Gastrocnemius medialis (tissue), 4 donors: ENCODE data around the gene MACROD2. TPM values are rescaled to one million over a fixed set of nuclear protein-coding genes. Genes with fewer than 3 reads are reported as not detected.

Experiments used
- ATAC-seq, 2 donors: fragments of 150-250 bp; one replicate each; pipeline ENCODE4 v1.9.1; 2016
- DNase-seq, 2 donors: peaks; one replicate each; pipeline ENCODE4 v3.0.0-alpha.2; 2019
- H3K27ac ChIP-seq, 4 donors: fragments of 200-600 bp; sonication (generic); 1 replicate in 1 of 4; 2 replicates in 3 of 4; pipeline ENCODE4 v1.5.1; 2016 to 2018; ENCODE audit warnings: mild to moderate bottlenecking in 2 of 4, moderate library complexity in 1 of 4
- H3K27me3 ChIP-seq, 3 donors: fragments of 200-600 bp; sonication (generic) in 2 of 3; 1 replicate in 1 of 3; 2 replicates in 2 of 3; pipeline versions ENCODE4 v1.5.1 to v1.6.0; 2016 to 2019; ENCODE audit warnings: mild to moderate bottlenecking in 1 of 3, moderate library complexity in 1 of 3
- H3K36me3 ChIP-seq, 2 donors: fragments of 200-600 bp; sonication (generic) in 1 of 2; one replicate each; pipeline ENCODE4 v1.5.1; 2017 to 2018
- H3K4me1 ChIP-seq, 2 donors: fragments of 200-600 bp; sonication (generic) in 1 of 2; one replicate each; pipeline ENCODE4 v1.5.1; 2016 to 2017; ENCODE audit warnings: mild to moderate bottlenecking in 2 of 2
- H3K4me3 ChIP-seq, 4 donors: fragments of 200-600 bp; sonication (generic) in 3 of 4; 1 replicate in 1 of 4; 2 replicates in 3 of 4; pipeline ENCODE4 v1.5.1; 2016 to 2019; ENCODE audit warnings: mild to moderate bottlenecking in 2 of 4
- H3K9me3 ChIP-seq, 3 donors: fragments of 200-600 bp; sonication (generic) in 2 of 3; 1 replicate in 1 of 3; 2 replicates in 2 of 3; pipeline ENCODE4 v1.5.1; 2016 to 2019
- POLR2A ChIP-seq, 2 donors: fragments of 450-650 bp; IDR thresholded peaks; one replicate each; pipeline ENCODE4 v1.6.1; 2017; ENCODE audit warnings: antibody characterized with exemption in 2 of 2, mild to moderate bottlenecking in 2 of 2, moderate library complexity in 2 of 2
- in situ Hi-C, 4 donors: fragments of 200-750 bp; cut with MboI; loops; one replicate each; pipeline versions ENCODE4 v1.15.0 to v1.8.0; 2017; ENCODE audit warnings: low sequenced_read_pairs in 4 of 4
- intact Hi-C: fragments of 100-400 bp; cut with DNase I; formaldehyde crosslinking; loops from one replicate; pipeline ENCODE4 v1.15.1; 2023; ENCODE audit warnings: low total_unique reads
- total RNA-seq, 4 donors: library from RNA; depleted of rRNA; stranded (reverse); fragments of >200 nt; gene quantifications; one replicate each; pipeline versions ENCODE4 v1.1.0 to v1.2.3, GENCODE V29; 2016
- TF ChIP-seq, protein P1 (sequence below), 5 experiments: fragments of 450-650 bp in 3 of 5; fragments of 200-600 bp in 2 of 5; sonication (generic) in 2 of 5; IDR thresholded peaks in 4 of 5; conservative IDR thresholded peaks in 1 of 5; 1 replicate in 4 of 5; 2 replicates in 1 of 5; pipeline ENCODE4 v1.5.1; 2016 to 2019; ENCODE audit warnings: antibody characterized with exemption in 5 of 5, mild to moderate bottlenecking in 3 of 5, moderate library complexity in 3 of 5

MACROD2 gene
- total RNA-seq, 4 donors from 2014 or later, result 1.8 to 10.2 (median 3.6) TPM

DNA sequence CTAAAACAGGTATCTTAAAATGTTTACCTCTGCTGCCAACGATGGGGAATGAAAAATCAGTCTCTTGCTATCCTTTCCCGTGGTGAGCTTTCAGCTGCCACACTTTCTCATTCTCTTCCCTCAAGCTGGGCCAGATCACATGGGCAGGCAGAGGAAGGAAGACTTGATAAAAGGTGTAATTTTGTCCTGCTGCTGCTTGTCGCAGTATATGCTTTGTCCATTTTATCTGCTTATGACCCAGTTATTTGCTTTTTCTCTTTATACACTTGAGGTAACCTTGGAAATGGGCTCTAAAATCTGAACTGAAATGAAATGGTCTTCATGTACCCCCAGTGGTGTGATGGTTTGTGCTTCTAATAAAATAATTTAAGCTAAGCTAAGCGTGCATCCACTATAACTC, 1038.0 kb downstream of the MACROD2 start:
- no peak for TF ChIP-seq POLR2A (IDR thresholded peaks at IDR 0.05)
- TF ChIP-seq, protein P1, sequence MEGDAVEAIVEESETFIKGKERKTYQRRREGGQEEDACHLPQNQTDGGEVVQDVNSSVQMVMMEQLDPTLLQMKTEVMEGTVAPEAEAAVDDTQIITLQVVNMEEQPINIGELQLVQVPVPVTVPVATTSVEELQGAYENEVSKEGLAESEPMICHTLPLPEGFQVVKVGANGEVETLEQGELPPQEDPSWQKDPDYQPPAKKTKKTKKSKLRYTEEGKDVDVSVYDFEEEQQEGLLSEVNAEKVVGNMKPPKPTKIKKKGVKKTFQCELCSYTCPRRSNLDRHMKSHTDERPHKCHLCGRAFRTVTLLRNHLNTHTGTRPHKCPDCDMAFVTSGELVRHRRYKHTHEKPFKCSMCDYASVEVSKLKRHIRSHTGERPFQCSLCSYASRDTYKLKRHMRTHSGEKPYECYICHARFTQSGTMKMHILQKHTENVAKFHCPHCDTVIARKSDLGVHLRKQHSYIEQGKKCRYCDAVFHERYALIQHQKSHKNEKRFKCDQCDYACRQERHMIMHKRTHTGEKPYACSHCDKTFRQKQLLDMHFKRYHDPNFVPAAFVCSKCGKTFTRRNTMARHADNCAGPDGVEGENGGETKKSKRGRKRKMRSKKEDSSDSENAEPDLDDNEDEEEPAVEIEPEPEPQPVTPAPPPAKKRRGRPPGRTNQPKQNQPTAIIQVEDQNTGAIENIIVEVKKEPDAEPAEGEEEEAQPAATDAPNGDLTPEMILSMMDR (IDR thresholded peaks at IDR 0.05 in 4 of 5, conservative IDR thresholded peaks at IDR 0.05 in 1 of 5), result no peak
- Histone ChIP-seq H3K4me3 (no peak overlapping the region), H3K4me1 (no peaks in the 10 kb centered on the region), H3K27me3 (no peaks in the 10 kb centered on the region), H3K36me3 (no peaks in the 10 kb centered on the region), H3K27ac (no peak overlapping the region), H3K9me3 (no peaks in the 10 kb centered on the region)
- intact Hi-C loops (no loop called here), in situ Hi-C loops (no loop called here)
- DNase-seq (no peak), ATAC-seq (no peak)

DNA sequence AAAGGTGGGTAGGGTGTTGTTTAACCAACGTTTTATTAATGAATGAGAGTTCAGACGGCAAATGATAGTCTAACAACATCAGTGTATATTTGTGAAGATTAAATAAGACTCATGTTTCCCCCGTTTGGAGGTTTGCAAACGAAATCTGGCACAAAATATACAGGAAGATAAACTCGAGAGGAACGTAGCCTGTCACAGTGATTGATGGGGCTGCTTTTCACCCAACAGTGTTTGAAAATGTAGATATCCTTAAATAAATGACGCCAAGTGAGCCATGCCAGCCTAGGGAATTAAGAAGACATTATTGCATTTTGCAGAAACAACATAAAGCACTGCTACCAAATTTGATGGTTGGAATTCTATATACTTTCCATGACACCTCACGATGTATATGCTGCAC, 1038.6 kb downstream of the MACROD2 start:
- TF ChIP-seq POLR2A (IDR thresholded peaks at IDR 0.05), result no peak
- TF ChIP-seq, protein P1 (IDR thresholded peaks at IDR 0.05 in 4 of 5, conservative IDR thresholded peaks at IDR 0.05 in 1 of 5), result no peak
- Histone ChIP-seq H3K4me3 (no peak overlapping the region), H3K4me1 (no peaks in the 10 kb centered on the region), H3K27me3 (no peaks in the 10 kb centered on the region), H3K27ac (no peak overlapping the region), H3K36me3 (no peaks in the 10 kb centered on the region), H3K9me3 (no peaks in the 10 kb centered on the region)
- intact Hi-C loops (no loop called here), in situ Hi-C loops (no loop called here)
- DNase-seq (no peak), ATAC-seq (no peak)

DNA sequence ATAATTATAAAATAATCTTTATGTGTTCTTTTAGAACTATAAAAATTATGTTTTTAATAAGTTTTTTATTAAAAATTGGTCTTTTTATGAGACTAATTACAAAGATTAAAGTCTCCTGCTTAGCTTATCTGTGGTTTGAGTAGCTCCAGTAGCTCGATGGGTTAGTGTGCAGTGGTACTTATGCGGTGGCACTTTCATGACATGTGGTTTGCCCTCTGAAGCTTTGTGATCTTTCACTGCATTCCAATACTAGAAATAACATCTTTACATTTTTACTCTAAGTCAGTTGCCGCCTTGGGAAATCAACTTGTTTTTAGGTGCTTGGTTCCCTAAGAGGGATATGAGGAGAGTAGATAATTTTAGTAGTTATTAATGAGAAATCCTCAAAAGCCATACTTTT, 1041.6 kb downstream of the MACROD2 start:
- Histone ChIP-seq H3K4me1 (no peaks in the 10 kb centered on the region), H3K27ac (no peak overlapping the region), H3K27me3 (no peaks in the 10 kb centered on the region), H3K4me3 (no peak overlapping the region), H3K36me3 (no peaks in the 10 kb centered on the region), H3K9me3 (no peaks in the 10 kb centered on the region)
- intact Hi-C loops (no loop called here), in situ Hi-C loops (no loop called here)
- TF ChIP-seq POLR2A (IDR thresholded peaks at IDR 0.05), result no peak
- TF ChIP-seq, protein P1 (IDR thresholded peaks at IDR 0.05 in 4 of 5, conservative IDR thresholded peaks at IDR 0.05 in 1 of 5), result no peak
- ATAC-seq, result no peak
- no peak for DNase-seq

DNA sequence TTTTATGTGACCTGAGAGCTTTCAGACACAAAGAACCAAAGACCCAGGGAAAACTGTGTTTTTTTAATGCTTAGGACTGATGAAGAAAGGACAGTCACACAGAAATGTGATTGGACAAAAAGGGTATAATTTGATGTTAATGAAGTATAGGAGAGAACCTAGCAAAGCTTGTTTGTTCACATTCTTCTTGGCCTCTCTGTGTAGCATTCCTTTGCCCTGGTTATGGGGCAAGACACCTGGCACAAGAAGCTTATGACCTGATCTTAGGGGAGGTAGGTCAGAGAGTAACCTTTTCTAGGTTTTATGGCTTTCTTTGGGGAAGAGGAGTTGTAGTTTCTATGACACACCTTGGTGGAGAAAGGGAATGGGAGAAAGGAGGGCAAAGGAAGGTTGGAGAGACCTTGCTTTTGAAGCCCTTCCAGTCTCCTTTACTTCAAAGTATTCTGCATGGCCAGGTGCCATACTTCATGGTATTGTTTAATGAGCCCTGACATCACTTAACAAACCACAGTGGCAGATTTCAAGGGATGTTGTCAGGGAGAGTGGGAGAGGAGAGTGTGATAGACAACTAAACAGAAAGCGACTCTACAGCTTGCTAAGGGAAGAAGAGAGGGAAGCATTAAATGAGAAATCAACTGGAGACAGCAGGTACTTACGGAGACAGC, 1043.9 kb downstream of the MACROD2 start:
- ATAC-seq, result no peak
- Histone ChIP-seq H3K4me1 (no peaks in the 10 kb centered on the region), H3K27me3 (no peaks in the 10 kb centered on the region), H3K9me3 (no peaks in the 10 kb centered on the region), H3K27ac (no peak overlapping the region), H3K4me3 (no peak overlapping the region), H3K36me3 (no peaks in the 10 kb centered on the region)
- no peak for DNase-seq
- in situ Hi-C loops (no loop called here), intact Hi-C loops (no loop called here)
- TF ChIP-seq, protein P1 (IDR thresholded peaks at IDR 0.05 in 4 of 5, conservative IDR thresholded peaks at IDR 0.05 in 1 of 5), result no peak
- TF ChIP-seq POLR2A (IDR thresholded peaks at IDR 0.05), result no peak

DNA sequence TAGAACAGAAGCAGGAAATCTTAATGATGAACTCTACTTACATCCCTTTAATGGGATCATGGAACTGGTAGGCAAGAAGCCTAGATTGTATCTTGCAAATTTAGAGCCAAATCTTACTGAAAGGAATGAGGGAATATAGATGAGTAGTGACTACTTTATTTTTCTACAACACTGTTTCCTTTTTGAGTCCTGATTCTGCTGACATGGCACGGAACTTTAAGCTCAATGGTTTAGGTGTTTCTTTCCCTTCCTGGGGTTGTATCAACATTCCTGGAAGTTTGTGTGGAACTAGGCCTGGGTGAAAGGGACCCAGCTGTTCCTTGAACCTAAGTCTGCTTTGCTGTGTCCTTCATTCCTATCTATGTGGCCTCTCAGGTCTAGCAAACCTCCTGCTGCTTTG, 1047.4 kb downstream of the MACROD2 start:
- no peak for TF ChIP-seq POLR2A (IDR thresholded peaks at IDR 0.05)
- TF ChIP-seq, protein P1 (IDR thresholded peaks at IDR 0.05 in 4 of 5, conservative IDR thresholded peaks at IDR 0.05 in 1 of 5), result no peak
- Histone ChIP-seq H3K4me1 (no peaks in the 10 kb centered on the region), H3K4me3 (no peak overlapping the region), H3K9me3 (no peaks in the 10 kb centered on the region), H3K36me3 (no peaks in the 10 kb centered on the region), H3K27me3 (no peaks in the 10 kb centered on the region), H3K27ac (no peak overlapping the region)
- in situ Hi-C loops (no loop called here), intact Hi-C loops (no loop called here)
- ATAC-seq (no peak), DNase-seq (no peak)
